ENCODE measurements around the gene FBXL17. TPM values are rescaled to one million over a fixed set of nuclear protein-coding genes. Genes with fewer than 3 reads are reported as not detected.

The FBXL17 gene
- total RNA-seq, 1 donor from 2014 or later = 12.7 TPM

- Mint-ChIP-seq H3K27me3 (ENCODE audit: low read depth, unreplicated experiment) (no peaks in the 10 kb centered on the region), H3K27ac (ENCODE audit: unreplicated experiment) (no peak overlapping the region), H3K9me3 (ENCODE audit: unreplicated experiment) (no peaks in the 10 kb centered on the region), H3K36me3 (ENCODE audit: low read depth, unreplicated experiment) (no peaks in the 10 kb centered on the region), H3K4me3 (ENCODE audit: unreplicated experiment) (no peak overlapping the region), H3K4me1 (ENCODE audit: low read depth, unreplicated experiment) (peaks cover 7% of the 10 kb centered on the region)
- no peak for FAIRE-seq
- Histone ChIP-seq H3K4me2 (ENCODE audit: low read length) (no peak overlapping the region), H4K20me1 (ENCODE audit: insufficient read depth, low read length) (no peaks in the 10 kb centered on the region), H3K36me3 (ENCODE audit: insufficient read depth, low read length) (no peaks in the 10 kb centered on the region), H3K4me1 (ENCODE audit: insufficient read depth, low read length) (no peaks in the 10 kb centered on the region), H2AFZ (ENCODE audit: low read depth, low read length) (no peak overlapping the region), H3K9ac (ENCODE audit: low read length) (no peak overlapping the region), H3K9me3 (ENCODE audit: insufficient read depth, low read depth, low read length) (no peaks in the 10 kb centered on the region), H3K79me2 (ENCODE audit: insufficient read depth, low read length) (no peaks in the 10 kb centered on the region), H3K4me3 (ENCODE audit: insufficient read depth, low read depth, low read length) (no peak overlapping the region), H3K27ac (ENCODE audit: low read depth, low read length) (no peak overlapping the region), H3K27me3 (ENCODE audit: insufficient read depth, low read length) (no peaks in the 10 kb centered on the region)
- TF ChIP-seq, protein P1, sequence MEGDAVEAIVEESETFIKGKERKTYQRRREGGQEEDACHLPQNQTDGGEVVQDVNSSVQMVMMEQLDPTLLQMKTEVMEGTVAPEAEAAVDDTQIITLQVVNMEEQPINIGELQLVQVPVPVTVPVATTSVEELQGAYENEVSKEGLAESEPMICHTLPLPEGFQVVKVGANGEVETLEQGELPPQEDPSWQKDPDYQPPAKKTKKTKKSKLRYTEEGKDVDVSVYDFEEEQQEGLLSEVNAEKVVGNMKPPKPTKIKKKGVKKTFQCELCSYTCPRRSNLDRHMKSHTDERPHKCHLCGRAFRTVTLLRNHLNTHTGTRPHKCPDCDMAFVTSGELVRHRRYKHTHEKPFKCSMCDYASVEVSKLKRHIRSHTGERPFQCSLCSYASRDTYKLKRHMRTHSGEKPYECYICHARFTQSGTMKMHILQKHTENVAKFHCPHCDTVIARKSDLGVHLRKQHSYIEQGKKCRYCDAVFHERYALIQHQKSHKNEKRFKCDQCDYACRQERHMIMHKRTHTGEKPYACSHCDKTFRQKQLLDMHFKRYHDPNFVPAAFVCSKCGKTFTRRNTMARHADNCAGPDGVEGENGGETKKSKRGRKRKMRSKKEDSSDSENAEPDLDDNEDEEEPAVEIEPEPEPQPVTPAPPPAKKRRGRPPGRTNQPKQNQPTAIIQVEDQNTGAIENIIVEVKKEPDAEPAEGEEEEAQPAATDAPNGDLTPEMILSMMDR (IDR thresholded peaks at IDR 0.05; ENCODE audit: insufficient read depth, low read depth, low read length) = no peak
- TF ChIP-seq EZH2 (IDR thresholded peaks at IDR 0.05; ENCODE audit: insufficient read depth, low read length) = no peak
- no peak for DNase-seq (ENCODE audit: low read depth)
These were observed 497.0 kb downstream of the FBXL17 start for GRCh38 chr5:107884871-107885270.

DNA sequence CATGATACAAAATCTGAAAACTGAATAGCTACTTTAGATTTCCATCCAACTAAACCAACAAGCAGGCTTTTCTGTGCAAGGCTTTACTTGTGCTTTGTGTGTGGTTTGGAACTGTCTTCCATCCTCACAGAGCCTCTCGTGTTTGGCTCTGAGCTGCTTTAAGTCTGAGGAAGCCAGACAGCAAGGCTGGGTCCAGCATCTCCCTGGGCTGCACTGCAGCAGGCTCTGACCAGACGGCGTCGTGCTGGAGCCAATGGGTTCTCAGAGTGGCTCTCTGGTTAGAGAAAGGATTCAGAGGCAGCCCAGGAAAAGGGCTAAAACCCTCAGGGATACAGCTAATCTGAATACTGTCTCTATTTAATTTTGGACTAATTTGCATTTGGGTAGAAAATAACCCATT is 503.2 kb downstream of the FBXL17 start:
- Histone ChIP-seq H3K4me1 (ENCODE audit: insufficient read depth, low read length) (peaks cover 15% of the 10 kb centered on the region), H3K9me3 (ENCODE audit: insufficient read depth, low read depth, low read length) (no peaks in the 10 kb centered on the region), H3K4me3 (ENCODE audit: insufficient read depth, low read depth, low read length) (no peak overlapping the region), H3K4me2 (ENCODE audit: low read length) (no peak overlapping the region), H2AFZ (ENCODE audit: low read depth, low read length) (no peak overlapping the region), H3K27ac (ENCODE audit: low read depth, low read length) (no peak overlapping the region), H3K9ac (ENCODE audit: low read length) (no peak overlapping the region), H3K27me3 (ENCODE audit: insufficient read depth, low read length) (no peaks in the 10 kb centered on the region), H3K36me3 (ENCODE audit: insufficient read depth, low read length) (no peaks in the 10 kb centered on the region), H4K20me1 (ENCODE audit: insufficient read depth, low read length) (no peaks in the 10 kb centered on the region), H3K79me2 (ENCODE audit: insufficient read depth, low read length) (no peaks in the 10 kb centered on the region)
- H3K27me3 Mint-ChIP-seq (ENCODE audit: low read depth, unreplicated experiment) = no peaks in the 10 kb centered on the region
- TF ChIP-seq EZH2 (IDR thresholded peaks at IDR 0.05; ENCODE audit: insufficient read depth, low read length) = no peak
- TF ChIP-seq, protein P1 (IDR thresholded peaks at IDR 0.05; ENCODE audit: insufficient read depth, low read depth, low read length) = no peak
- H3K9me3 Mint-ChIP-seq (ENCODE audit: unreplicated experiment) = no peaks in the 10 kb centered on the region
- H3K4me1 Mint-ChIP-seq (ENCODE audit: low read depth, unreplicated experiment) = peaks cover 23% of the 10 kb centered on the region
- DNase-seq (ENCODE audit: low read depth) (peak; percentile 12), FAIRE-seq (no peak)
- H3K27ac Mint-ChIP-seq (ENCODE audit: unreplicated experiment) = no peak overlapping the region
- H3K36me3 Mint-ChIP-seq (ENCODE audit: low read depth, unreplicated experiment) = peaks cover 2% of the 10 kb centered on the region
- no peak overlapping the region for H3K4me3 Mint-ChIP-seq (ENCODE audit: unreplicated experiment)

- no peak overlapping the region for H3K27ac Mint-ChIP-seq (ENCODE audit: unreplicated experiment)
- no peak for FAIRE-seq
These were observed 505.0 kb downstream of the FBXL17 start for GRCh38 chr5:107876906-107877305.

More at GRCh38 chr5:107876906-107877305, 505.0 kb downstream of the FBXL17 start:
- Mint-ChIP-seq H3K4me1 (ENCODE audit: low read depth, unreplicated experiment) (peaks cover 23% of the 10 kb centered on the region), H3K4me3 (ENCODE audit: unreplicated experiment) (no peak overlapping the region), H3K36me3 (ENCODE audit: low read depth, unreplicated experiment) (peaks cover 2% of the 10 kb centered on the region), H3K9me3 (ENCODE audit: unreplicated experiment) (no peaks in the 10 kb centered on the region), H3K27me3 (ENCODE audit: low read depth, unreplicated experiment) (no peaks in the 10 kb centered on the region)
- Histone ChIP-seq H3K4me1 (ENCODE audit: insufficient read depth, low read length) (peaks cover 15% of the 10 kb centered on the region), H3K4me3 (ENCODE audit: insufficient read depth, low read depth, low read length) (no peak overlapping the region), H3K9ac (ENCODE audit: low read length) (no peak overlapping the region), H3K27ac (ENCODE audit: low read depth, low read length) (no peak overlapping the region), H3K79me2 (ENCODE audit: insufficient read depth, low read length) (no peaks in the 10 kb centered on the region), H3K4me2 (ENCODE audit: low read length) (no peak overlapping the region), H3K27me3 (ENCODE audit: insufficient read depth, low read length) (no peaks in the 10 kb centered on the region), H2AFZ (ENCODE audit: low read depth, low read length) (no peak overlapping the region), H3K9me3 (ENCODE audit: insufficient read depth, low read depth, low read length) (no peaks in the 10 kb centered on the region), H4K20me1 (ENCODE audit: insufficient read depth, low read length) (no peaks in the 10 kb centered on the region), H3K36me3 (ENCODE audit: insufficient read depth, low read length) (no peaks in the 10 kb centered on the region)
- TF ChIP-seq, protein P1 (IDR thresholded peaks at IDR 0.05; ENCODE audit: insufficient read depth, low read depth, low read length) = no peak
- TF ChIP-seq EZH2 (IDR thresholded peaks at IDR 0.05; ENCODE audit: insufficient read depth, low read length) = no peak
- DNase-seq (ENCODE audit: low read depth) = no peak
